GM12892 (cell line): ENCODE measurements around the gene SUGCT.

Source experiments
- POLR2A ChIP-seq: IDR thresholded peaks from 2 replicates; pipeline ENCODE4 v1.6.1; 2011; ENCODE audit warnings: low read depth, low read length, control low read depth
- POLR2AphosphoS5 ChIP-seq: IDR thresholded peaks from 2 replicates; pipeline ENCODE4 v1.6.1; 2011; ENCODE audit warnings: low read depth, low read length, control low read depth

GRCh38 chr7:40808378-40808942 lies 673.7 kb downstream of the SUGCT start:
- TF ChIP-seq POLR2A, result no peak
- TF ChIP-seq POLR2AphosphoS5, result no peak
